ENCODE data around the gene SORBS2. TPM values are rescaled to one million over a fixed set of nuclear protein-coding genes. Genes with fewer than 3 reads are reported as not detected.

SORBS2 gene
- total RNA-seq, 2 donors from 2014 or later: 210 to 218 TPM

DNA sequence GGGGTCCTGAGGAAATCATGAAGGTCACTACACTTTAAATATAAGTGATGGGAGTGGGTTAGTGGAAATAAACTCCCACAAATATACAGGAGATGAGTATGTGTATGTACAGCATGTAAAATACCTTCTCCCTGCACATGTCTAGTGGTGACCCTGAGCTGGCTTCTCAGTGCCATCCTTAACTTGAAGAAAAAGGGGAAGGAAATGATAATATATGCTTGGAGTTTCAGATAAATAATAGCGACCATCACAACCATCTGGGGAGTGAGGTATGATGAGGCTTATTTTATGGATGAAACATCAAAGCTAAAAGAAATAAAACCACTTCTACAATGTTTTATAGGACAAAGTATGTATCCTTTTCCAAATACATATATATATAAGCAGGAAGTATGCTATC, 41.0 kb upstream of the SORBS2 start:
- intact Hi-C loops (cut with DNase I): no loop called here
- 43 to 57% methylated on average over 1 of the region's 1 CpG for WGBS, 2 donors

GRCh38 chr4:185849664-185850550, 37.9 kb upstream of the SORBS2 start:
- intact Hi-C loops (cut with DNase I): no loop called here
- Histone ChIP-seq H3K27ac (peak overlapping the region in 3 of 4 donors; percentile 47 to 70 (median 63)), H3K4me3 (no peak overlapping the region), H3K4me1 (peaks cover 28% of the 10 kb centered on the region), H3K27me3 (no peaks in the 10 kb centered on the region), H3K36me3 (replicated peaks in 1 of 2; ENCODE audit: insufficient read depth in 1 of 2, low read depth in 2 of 2) (no peaks in the 10 kb centered on the region), H3K9me3 (no peaks in the 10 kb centered on the region)
- DNase-seq (peak; percentile 32 to 58 (median 46)), ATAC-seq (peak; percentile 84)
- WGBS, 2 donors: 53 to 54% methylated on average over 8 of the region's 8 CpGs
- TF ChIP-seq POLR2A (IDR thresholded peaks at IDR 0.05): no peak
- TF ChIP-seq, protein P1, sequence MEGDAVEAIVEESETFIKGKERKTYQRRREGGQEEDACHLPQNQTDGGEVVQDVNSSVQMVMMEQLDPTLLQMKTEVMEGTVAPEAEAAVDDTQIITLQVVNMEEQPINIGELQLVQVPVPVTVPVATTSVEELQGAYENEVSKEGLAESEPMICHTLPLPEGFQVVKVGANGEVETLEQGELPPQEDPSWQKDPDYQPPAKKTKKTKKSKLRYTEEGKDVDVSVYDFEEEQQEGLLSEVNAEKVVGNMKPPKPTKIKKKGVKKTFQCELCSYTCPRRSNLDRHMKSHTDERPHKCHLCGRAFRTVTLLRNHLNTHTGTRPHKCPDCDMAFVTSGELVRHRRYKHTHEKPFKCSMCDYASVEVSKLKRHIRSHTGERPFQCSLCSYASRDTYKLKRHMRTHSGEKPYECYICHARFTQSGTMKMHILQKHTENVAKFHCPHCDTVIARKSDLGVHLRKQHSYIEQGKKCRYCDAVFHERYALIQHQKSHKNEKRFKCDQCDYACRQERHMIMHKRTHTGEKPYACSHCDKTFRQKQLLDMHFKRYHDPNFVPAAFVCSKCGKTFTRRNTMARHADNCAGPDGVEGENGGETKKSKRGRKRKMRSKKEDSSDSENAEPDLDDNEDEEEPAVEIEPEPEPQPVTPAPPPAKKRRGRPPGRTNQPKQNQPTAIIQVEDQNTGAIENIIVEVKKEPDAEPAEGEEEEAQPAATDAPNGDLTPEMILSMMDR (IDR thresholded peaks at IDR 0.05): no peak

More for the DNA sequence above, 41.0 kb upstream of the SORBS2 start:
- no peak overlapping the region for H3K4me3 ChIP-seq
- H3K9me3 ChIP-seq: no peaks in the 10 kb centered on the region
- H3K36me3 ChIP-seq (replicated peaks in 1 of 2; ENCODE audit: insufficient read depth in 1 of 2, low read depth in 2 of 2): no peaks in the 10 kb centered on the region
- H3K27ac ChIP-seq: no peak overlapping the region
- peaks cover 17% of the 10 kb centered on the region for H3K4me1 ChIP-seq
- no peak for ATAC-seq
- DNase-seq: no peak
- TF ChIP-seq POLR2A (IDR thresholded peaks at IDR 0.05): no peak
- TF ChIP-seq, protein P1 (IDR thresholded peaks at IDR 0.05): no peak
- no peaks in the 10 kb centered on the region for H3K27me3 ChIP-seq

GRCh38 chr4:185847352-185848097, 35.5 kb upstream of the SORBS2 start:
- Histone ChIP-seq H3K4me3 (no peak overlapping the region), H3K36me3 (replicated peaks in 1 of 2; ENCODE audit: insufficient read depth in 1 of 2, low read depth in 2 of 2) (no peaks in the 10 kb centered on the region), H3K9me3 (no peaks in the 10 kb centered on the region), H3K27me3 (no peaks in the 10 kb centered on the region), H3K27ac (peak overlapping the region in 1 of 4 donors; percentile 14), H3K4me1 (peaks cover 34% of the 10 kb centered on the region)
- no peak for DNase-seq
- intact Hi-C loops (cut with DNase I): no loop called here
- TF ChIP-seq POLR2A (IDR thresholded peaks at IDR 0.05): no peak
- TF ChIP-seq, protein P1 (IDR thresholded peaks at IDR 0.05): no peak
- no peak for ATAC-seq
- WGBS, 2 donors: 50 to 61% methylated on average over 13 of the region's 13 CpGs

- H3K4me1 ChIP-seq: peaks cover 43% of the 10 kb centered on the region
- no peaks in the 10 kb centered on the region for H3K9me3 ChIP-seq
- no peak for TF ChIP-seq POLR2A (IDR thresholded peaks at IDR 0.05)
- TF ChIP-seq, protein P1 (IDR thresholded peaks at IDR 0.05): no peak
- no peaks in the 10 kb centered on the region for H3K27me3 ChIP-seq
- no peak overlapping the region for H3K4me3 ChIP-seq
- intact Hi-C loops (cut with DNase I): no loop called here
- DNase-seq (no peak), ATAC-seq (no peak)
- 90 to 97% methylated on average over 5 of the region's 5 CpGs for WGBS, 2 donors
- no peak overlapping the region for H3K27ac ChIP-seq
- no peaks in the 10 kb centered on the region for H3K36me3 ChIP-seq (replicated peaks in 1 of 2; ENCODE audit: insufficient read depth in 1 of 2, low read depth in 2 of 2)
Observed at GRCh38 chr4:185846505-185847150, 34.6 kb upstream of the SORBS2 start.
